BLaER1 treated with 17β-estradiol and CSF1 and Interleukin-3, amounts not matched to agents 10 nM and 100 nM (cell line): ENCODE results near the gene B3GNT9.

ENCODE experiments used
- H3K27ac ChIP-seq, 11 experiments: shearing (Covaris generic); formaldehyde crosslinking; 2 replicates each; pipeline ENCODE4 v1.8.1; 2022
- H3K27me3 ChIP-seq, 11 experiments: shearing (Covaris generic); formaldehyde crosslinking; 2 replicates each; pipeline ENCODE4 v1.8.1; 2022
- H3K36me3 ChIP-seq, 11 experiments: shearing (Covaris generic); formaldehyde crosslinking; 2 replicates each; pipeline ENCODE4 v1.8.1; 2022
- H3K4me1 ChIP-seq, 10 experiments: shearing (Covaris generic); formaldehyde crosslinking; 2 replicates each; pipeline ENCODE4 v1.8.1; 2022
- H3K4me2 ChIP-seq, 11 experiments: shearing (Covaris generic); formaldehyde crosslinking; 2 replicates each; pipeline ENCODE4 v1.8.1; 2022
- H3K4me3 ChIP-seq, 10 experiments: shearing (Covaris generic); formaldehyde crosslinking; 2 replicates each; pipeline ENCODE4 v1.8.1; 2022
- H3K9ac ChIP-seq, 11 experiments: shearing (Covaris generic); formaldehyde crosslinking; 2 replicates each; pipeline ENCODE4 v1.8.1; 2022
- H3K9me3 ChIP-seq, 11 experiments: shearing (Covaris generic); formaldehyde crosslinking; replicated peaks in 1 of 11; 2 replicates each; pipeline ENCODE4 v1.8.1; 2022
- H4K20me1 ChIP-seq, 11 experiments: shearing (Covaris generic); formaldehyde crosslinking; 2 replicates each; pipeline ENCODE4 v1.8.1; 2022
- Cebpa-rat ChIP-seq, 11 experiments: shearing (Covaris generic); IDR thresholded peaks; 2 replicates each; pipeline ENCODE4 v1.8.1; 2022

B3GNT9 gene

DNA sequence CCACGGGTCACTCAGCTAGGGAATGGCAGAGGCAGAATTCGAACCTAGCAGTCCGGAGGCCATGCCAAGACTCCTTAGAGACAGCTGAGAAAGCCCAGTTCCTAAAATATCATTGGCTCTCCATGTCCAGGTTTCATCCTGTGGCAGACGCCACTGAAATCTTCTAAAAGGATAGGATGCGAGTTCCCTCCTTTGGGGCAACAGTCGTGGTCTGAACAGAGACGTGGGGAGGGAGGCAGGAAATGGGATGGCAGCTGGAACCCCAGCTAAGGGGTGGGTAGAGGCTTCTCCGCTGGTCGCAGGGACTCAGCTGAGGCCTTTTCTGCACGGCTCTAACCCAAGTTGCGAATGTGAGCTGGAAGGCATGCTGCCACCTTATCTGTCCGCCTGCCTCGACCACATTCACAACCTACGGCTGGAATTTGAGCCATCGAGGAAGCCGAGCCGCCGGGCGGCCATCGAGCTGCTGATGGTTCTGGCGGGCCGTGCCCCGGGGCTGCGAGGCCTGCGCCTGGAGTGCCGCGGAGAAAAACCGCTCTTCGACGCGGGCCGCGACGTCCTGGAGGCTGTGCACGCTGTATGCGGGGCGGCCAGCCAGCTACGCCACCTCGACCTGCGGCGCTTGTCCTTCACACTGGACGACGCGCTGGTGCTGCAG is 11.8 kb upstream of the B3GNT9 start:
- H3K9ac ChIP-seq = peak overlapping the region in 3 of 11 experiments; percentile 20 to 47 (median 35); a peak in 1 of 22 replicates
- H3K4me2 ChIP-seq = peak overlapping the region; percentile 70 to 97 (median 87)
- H3K4me3 ChIP-seq = peak overlapping the region; percentile 45 to 66 (median 53)
- H3K9me3 ChIP-seq = no peaks in the 10 kb centered on the region
- peaks cover 45 to 79% (median 58%) of the 10 kb centered on the region in 10 experiments for H3K4me1 ChIP-seq
- peaks cover 53 to 67% (median 67%) of the 10 kb centered on the region in 11 experiments for H3K27me3 ChIP-seq
- no peaks in the 10 kb centered on the region for H3K36me3 ChIP-seq
- H4K20me1 ChIP-seq = peaks cover 28 to 72% (median 60%) of the 10 kb centered on the region in 11 experiments; a peak in 21 of 22 replicates
- no peak for TF ChIP-seq Cebpa-rat (IDR thresholded peaks at IDR 0.05)
- no peak overlapping the region for H3K27ac ChIP-seq

DNA sequence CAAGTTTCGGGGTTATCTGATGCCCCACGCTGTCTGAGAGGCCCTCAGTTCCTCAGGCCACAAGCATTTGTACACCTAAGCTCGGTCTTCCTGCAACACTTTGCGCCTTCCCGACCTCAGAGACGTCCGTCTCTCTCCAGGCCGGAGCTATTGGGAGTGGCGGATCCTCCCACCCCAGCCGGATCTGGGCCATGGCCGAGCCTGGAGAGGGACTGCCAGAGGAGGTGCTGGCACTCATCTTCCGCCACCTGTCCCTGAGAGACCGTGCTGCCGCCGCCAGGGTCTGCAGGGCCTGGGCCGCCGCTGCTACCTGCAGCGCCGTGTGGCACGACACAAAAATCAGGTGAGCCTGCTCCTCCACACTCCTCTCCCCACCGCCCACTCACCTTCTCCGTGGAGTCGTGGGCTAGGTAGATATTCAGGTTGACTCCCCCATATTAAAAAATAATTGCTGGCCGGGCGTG is 10.8 kb upstream of the B3GNT9 start:
- H4K20me1 ChIP-seq = peaks cover 38 to 74% (median 70%) of the 10 kb centered on the region in 11 experiments
- TF ChIP-seq Cebpa-rat (IDR thresholded peaks at IDR 0.05) = no peak
- H3K36me3 ChIP-seq = no peaks in the 10 kb centered on the region
- peak overlapping the region; percentile 87 to 100 (median 97) for H3K4me2 ChIP-seq
- H3K27me3 ChIP-seq = peaks cover 53 to 60% (median 57%) of the 10 kb centered on the region in 11 experiments
- H3K27ac ChIP-seq = no peak overlapping the region
- no peak overlapping the region; a peak in 2 of 22 replicates for H3K9ac ChIP-seq
- peaks cover 46 to 73% (median 58%) of the 10 kb centered on the region in 10 experiments for H3K4me1 ChIP-seq
- no peaks in the 10 kb centered on the region for H3K9me3 ChIP-seq
- H3K4me3 ChIP-seq = peak overlapping the region in 6 of 10 experiments; percentile 77 to 97 (median 94); a peak in 10 of 20 replicates

DNA sequence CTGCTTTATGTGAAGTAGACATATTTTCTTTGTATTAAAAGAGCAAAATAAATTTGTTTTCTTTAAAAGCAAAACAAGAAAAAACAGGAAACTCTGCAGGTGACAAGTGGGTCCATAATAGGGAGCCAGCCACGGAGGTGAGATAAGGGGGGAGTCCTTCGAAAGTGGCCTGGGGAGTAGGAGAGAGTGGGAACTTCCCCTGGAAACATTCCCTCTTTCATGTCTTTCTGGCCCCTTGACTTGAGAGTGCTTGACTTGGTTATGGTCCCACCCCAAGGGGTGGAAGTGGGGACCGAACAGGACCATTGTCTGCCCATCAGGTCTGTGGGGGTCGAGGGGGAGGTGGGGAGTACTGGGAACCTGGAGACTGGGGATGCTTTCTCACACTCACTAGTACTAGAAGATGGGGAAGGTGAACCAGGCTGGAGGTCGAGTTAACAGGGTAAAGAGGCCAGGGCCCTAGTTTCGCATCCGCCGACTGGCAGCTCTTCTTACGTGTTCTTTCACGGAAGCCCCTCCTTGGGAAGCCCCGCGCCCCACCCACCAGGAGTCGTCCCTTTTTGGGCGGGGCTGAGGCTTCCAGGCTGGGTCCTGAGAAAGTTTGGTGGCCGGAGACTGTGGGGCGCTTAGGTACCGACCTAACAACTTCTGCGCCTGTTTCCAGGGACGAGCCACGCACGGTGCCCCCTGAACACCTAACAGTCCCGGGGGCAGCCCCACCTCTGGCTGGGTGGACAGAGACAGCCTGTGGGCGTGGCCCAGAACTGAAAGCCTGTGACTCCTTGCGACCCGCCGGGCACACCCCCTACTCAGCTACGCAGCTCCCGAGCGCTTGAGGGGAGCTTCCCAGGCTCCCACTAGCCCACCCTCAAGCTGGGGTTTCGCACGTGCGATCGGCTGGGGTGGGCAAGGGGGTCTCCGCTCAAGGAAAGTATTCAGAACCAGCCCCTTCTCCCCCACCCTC is 8.1 kb upstream of the B3GNT9 start:
- Histone ChIP-seq H3K9ac (peak overlapping the region; percentile 71 to 89 (median 81)), H3K27ac (peak overlapping the region; percentile 55 to 76 (median 68); a peak in 21 of 22 replicates), H3K27me3 (peaks cover 28 to 50% (median 39%) of the 10 kb centered on the region in 11 experiments)

DNA sequence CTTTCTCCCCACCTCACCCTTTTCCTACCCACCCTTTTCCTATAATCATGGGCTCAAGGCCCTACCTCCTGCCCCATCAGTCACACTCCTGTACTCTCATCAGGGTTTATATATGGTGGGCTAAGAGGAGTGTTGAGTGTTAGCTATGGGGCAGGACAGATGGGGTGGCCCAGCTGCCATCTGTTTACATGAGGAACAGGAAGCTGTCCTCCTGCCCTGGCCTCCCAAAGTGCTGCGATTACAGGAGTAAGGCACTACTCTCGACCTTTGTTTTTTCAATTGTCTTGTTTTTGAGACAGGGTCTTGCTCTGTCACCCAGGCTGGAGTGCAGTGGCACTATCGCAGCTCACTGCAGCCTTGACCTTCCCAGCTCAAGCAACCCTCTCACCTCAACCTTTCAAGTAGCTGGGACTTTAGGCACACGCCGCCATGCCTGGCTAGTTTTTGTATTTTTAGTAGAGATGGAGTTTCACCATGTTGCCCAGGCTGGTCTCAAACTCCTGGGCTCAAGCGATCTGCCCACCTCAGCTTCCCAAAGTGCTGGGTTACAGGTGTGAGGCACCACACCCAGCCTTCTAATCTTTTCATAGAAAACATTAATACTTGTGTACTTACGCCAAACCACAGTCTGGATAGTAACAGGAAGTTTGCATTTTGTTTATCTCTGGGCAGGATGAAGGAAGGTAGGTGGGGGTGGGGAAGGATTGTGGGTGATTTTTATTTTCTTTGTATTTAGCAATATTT is 7.3 kb upstream of the B3GNT9 start:
- Histone ChIP-seq H3K4me2 (peak overlapping the region; percentile 80 to 100 (median 97)), H3K9ac (peak overlapping the region in 2 of 11 experiments; percentile 80 to 84; a peak in 2 of 22 replicates), H3K27ac (peak overlapping the region in 1 of 11 experiments; percentile 72; a peak in 1 of 22 replicates), H3K9me3 (no peaks in the 10 kb centered on the region), H3K4me3 (peak overlapping the region in 6 of 10 experiments; percentile 77 to 97 (median 94); a peak in 6 of 20 replicates), H3K4me1 (peaks cover 43 to 67% (median 51%) of the 10 kb centered on the region in 10 experiments), H3K27me3 (peaks cover 20 to 44% (median 32%) of the 10 kb centered on the region in 11 experiments), H3K36me3 (peaks cover 0 to 10% (median 0%) of the 10 kb centered on the region in 11 experiments; a peak in 2 of 22 replicates), H4K20me1 (peaks cover 57 to 84% (median 74%) of the 10 kb centered on the region in 11 experiments)
- TF ChIP-seq Cebpa-rat (IDR thresholded peaks at IDR 0.05) = no peak

More for the DNA sequence above, 8.1 kb upstream of the B3GNT9 start:
- Histone ChIP-seq H3K4me3 (peak overlapping the region; percentile 77 to 97 (median 92)), H3K36me3 (peaks cover 0 to 7% (median 0%) of the 10 kb centered on the region in 11 experiments; a peak in 2 of 22 replicates), H4K20me1 (peaks cover 61 to 84% (median 81%) of the 10 kb centered on the region in 11 experiments), H3K9me3 (no peaks in the 10 kb centered on the region), H3K4me1 (peaks cover 51 to 75% (median 59%) of the 10 kb centered on the region in 10 experiments), H3K4me2 (peak overlapping the region; percentile 80 to 100 (median 97))
- TF ChIP-seq Cebpa-rat (IDR thresholded peaks at IDR 0.05) = no peak

DNA sequence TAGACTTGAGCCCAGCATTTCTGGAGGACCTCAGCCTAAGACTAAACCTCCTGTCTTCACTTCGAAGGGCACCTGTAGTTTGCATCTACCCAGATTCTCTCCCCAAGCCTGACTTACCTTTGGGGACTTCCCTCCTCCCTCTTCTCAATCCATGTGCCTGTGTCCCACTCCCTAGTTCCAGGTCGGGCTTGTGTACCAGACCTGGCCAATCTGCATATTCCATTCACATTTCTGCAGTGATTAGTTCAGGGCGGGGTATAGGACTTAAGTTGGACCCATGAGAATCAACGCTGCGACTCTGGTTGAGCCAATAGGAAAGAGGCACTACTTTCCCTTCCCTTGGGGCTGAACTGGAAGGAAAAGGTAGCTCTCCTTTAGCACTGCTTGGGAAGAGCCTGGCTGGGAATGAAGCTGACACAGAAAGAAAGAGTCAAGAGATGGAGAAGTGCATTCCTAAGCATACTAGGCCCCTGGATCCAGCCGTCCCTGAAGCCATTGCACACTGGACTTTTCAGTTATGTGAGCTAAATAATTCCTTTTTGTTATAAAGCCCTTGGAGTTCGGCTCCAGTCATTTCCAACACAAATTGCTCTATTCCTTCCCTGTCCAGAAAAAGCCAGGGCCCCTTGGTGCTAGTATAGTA is 6.4 kb upstream of the B3GNT9 start:
- peaks cover 11 to 44% (median 31%) of the 10 kb centered on the region in 11 experiments for H3K27me3 ChIP-seq

DNA sequence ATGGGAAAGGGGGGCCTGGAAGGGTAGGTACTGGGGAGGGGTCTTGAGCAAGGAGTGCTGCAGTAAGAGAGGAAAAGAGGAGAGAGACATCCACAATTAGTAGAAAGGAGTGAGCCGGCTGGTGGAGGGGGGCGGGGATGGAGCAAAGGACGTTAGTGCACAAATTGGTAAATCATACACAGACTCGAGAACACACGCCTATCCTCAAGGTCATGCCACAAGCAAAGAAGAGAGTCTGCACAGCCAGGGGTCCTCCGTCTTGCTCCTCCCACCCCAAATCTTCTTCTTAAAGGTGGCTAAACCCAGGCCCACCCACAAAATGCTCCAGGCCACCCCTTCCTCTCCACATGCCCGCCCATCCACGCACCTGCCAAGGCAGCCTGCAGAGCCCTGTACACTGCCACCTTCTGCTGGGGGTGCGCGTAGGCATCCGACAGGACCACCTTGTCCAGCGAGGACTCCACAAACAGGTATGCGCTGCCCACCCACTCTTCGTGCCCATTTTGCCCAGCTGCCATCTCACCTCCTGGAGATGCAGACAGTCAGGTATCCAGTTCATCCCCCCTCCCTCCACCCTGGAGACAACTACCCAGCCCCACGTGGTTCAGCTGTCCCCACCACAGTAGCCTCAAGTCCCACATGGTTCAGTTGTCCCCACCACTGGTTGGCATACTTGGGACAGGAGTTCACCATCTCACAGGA is 5.5 kb upstream of the B3GNT9 start:
- peak overlapping the region in 8 of 11 experiments; percentile 7 to 81 (median 70); a peak in 13 of 22 replicates for H3K4me2 ChIP-seq

More for the DNA sequence above, 6.4 kb upstream of the B3GNT9 start:
- H3K36me3 ChIP-seq = peaks cover 0 to 10% (median 0%) of the 10 kb centered on the region in 11 experiments; a peak in 2 of 22 replicates
- H3K9me3 ChIP-seq = no peaks in the 10 kb centered on the region
- H3K27ac ChIP-seq = no peak overlapping the region
- H3K4me2 ChIP-seq = peak overlapping the region in 7 of 11 experiments; percentile 2 to 100 (median 96); a peak in 5 of 22 replicates
- H3K4me1 ChIP-seq = peaks cover 36 to 59% (median 43%) of the 10 kb centered on the region in 10 experiments
- no peak for TF ChIP-seq Cebpa-rat (IDR thresholded peaks at IDR 0.05)
- H4K20me1 ChIP-seq = peaks cover 53 to 84% (median 73%) of the 10 kb centered on the region in 11 experiments
- no peak overlapping the region for H3K9ac ChIP-seq
- H3K4me3 ChIP-seq = no peak overlapping the region

More for the DNA sequence above, 5.5 kb upstream of the B3GNT9 start:
- peaks cover 7 to 44% (median 31%) of the 10 kb centered on the region in 11 experiments for H3K27me3 ChIP-seq
- no peak overlapping the region for H3K27ac ChIP-seq
- peaks cover 0 to 10% (median 0%) of the 10 kb centered on the region in 11 experiments; a peak in 2 of 22 replicates for H3K36me3 ChIP-seq
- peaks cover 54 to 84% (median 72%) of the 10 kb centered on the region in 11 experiments for H4K20me1 ChIP-seq
- H3K4me1 ChIP-seq = peaks cover 29 to 54% (median 36%) of the 10 kb centered on the region in 10 experiments
- H3K9me3 ChIP-seq = no peaks in the 10 kb centered on the region
- no peak overlapping the region for H3K4me3 ChIP-seq
- no peak for TF ChIP-seq Cebpa-rat (IDR thresholded peaks at IDR 0.05)
- H3K9ac ChIP-seq = no peak overlapping the region
